GM12875 (cell line): ENCODE measurements around the gene KRCC1.

ENCODE experiments used
- H3K4me3 ChIP-seq: one replicate; pipeline ENCODE4 v1.5.1; 2011; ENCODE audit warnings: low read depth, low read length, control low read depth
- TF ChIP-seq, protein P1 (sequence below): IDR thresholded peaks from 2 replicates; pipeline ENCODE4 v1.5.1; 2011; ENCODE audit warnings: low read depth, mild to moderate bottlenecking, control low read depth, inconsistent platforms, low read length, moderate library complexity, borderline replicate concordance; ENCODE audit not compliant: insufficient read depth

KRCC1 gene

DNA sequence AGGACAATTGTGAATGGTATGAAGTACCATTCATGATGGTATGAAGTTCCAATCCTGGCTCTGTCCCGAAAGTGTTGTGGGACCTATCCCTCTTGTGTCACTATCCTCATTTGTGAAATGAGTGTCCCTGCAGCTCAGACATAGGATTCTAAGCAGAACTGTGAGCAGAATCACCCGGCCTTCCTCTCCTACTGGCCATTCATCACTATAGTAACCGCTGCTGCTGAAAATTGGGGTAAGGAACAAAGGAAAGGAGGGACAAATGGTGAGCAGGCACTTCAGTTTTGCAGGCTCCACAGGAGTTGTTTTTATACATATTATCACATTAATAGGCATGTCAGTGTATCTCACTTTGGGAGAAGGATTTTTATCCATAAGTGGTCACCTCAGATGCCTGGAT, 39.4 kb upstream of the KRCC1 start:
- no peak overlapping the region for H3K4me3 ChIP-seq
- TF ChIP-seq, protein P1, sequence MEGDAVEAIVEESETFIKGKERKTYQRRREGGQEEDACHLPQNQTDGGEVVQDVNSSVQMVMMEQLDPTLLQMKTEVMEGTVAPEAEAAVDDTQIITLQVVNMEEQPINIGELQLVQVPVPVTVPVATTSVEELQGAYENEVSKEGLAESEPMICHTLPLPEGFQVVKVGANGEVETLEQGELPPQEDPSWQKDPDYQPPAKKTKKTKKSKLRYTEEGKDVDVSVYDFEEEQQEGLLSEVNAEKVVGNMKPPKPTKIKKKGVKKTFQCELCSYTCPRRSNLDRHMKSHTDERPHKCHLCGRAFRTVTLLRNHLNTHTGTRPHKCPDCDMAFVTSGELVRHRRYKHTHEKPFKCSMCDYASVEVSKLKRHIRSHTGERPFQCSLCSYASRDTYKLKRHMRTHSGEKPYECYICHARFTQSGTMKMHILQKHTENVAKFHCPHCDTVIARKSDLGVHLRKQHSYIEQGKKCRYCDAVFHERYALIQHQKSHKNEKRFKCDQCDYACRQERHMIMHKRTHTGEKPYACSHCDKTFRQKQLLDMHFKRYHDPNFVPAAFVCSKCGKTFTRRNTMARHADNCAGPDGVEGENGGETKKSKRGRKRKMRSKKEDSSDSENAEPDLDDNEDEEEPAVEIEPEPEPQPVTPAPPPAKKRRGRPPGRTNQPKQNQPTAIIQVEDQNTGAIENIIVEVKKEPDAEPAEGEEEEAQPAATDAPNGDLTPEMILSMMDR = no peak

DNA sequence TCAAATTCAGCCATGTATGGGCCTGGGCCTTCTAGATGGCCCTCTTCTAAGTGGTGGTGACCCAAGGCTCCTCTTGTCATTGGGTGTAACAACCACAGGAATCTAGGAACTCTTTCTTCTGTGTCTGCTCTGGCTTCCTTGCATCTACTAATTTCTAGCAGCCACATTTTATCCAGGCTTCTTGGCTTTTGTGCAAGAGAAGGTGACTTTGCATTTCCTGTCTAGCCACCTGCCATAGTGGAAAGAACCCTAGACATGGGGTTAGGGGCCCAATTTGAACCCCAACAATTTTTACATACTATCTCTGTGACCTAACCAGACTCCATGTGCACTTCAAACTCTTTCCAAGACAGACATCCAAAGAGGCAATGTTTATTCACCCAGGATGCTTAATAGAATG, 37.2 kb upstream of the KRCC1 start:
- TF ChIP-seq, protein P1 = no peak
- H3K4me3 ChIP-seq = no peak overlapping the region

DNA sequence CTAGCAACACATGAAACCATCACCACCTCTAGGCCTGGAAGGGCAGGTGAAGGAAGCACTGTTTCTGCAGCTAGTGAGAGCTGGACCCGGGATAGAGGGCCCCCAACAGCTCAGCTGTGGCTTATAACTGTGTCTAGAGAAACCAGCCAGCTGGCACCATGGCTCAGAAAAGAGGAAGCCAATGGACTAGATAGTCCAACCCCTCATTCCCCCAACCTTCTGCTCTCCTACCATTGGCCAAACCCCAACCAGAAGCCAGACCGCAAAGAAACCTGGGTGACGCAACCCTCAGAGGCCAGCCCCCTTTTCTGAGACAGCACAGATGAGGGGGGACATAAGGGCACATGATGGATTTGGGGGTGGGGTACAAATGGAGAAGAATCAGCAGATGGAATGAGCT, 36.4 kb upstream of the KRCC1 start:
- TF ChIP-seq, protein P1 = no peak

DNA sequence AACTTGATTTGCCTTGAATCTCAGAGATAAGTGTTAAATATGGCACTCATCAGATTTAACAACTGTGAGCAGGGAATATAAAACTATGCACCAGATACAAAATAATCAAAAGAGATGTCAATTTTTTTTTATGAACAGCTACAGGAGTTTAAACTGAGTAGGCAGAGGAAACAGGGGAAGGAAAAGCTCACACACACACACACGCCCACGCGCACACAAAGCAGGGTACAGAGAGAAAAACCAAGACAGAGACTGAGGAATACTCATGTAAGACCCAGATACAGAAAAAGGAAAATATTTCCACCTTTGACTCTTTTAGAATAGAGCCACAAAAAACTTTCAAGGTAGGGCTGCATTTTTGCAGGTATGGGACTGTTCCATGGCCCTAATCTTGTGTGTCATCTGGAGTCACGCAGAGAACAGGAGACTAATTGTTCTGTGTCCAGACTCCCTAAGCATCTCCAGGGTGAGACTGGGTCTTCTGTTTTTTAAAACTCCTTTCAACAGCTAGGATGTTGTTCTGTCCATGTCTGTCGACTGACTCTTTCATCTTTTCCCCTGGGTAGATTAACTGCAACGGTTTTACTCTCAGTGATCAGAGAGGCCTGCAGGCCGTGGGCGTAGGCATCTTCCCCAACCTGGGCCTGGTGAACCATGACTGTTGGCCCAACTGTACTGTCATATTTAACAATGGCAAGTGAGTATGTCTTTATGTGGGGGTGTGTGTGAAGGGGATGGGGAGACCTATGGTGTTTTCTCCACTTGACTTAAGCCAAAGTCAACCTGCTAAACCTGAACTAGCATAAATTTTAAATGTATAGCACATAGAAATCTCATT, 35.1 kb upstream of the KRCC1 start:
- TF ChIP-seq, protein P1 = no peak
- no peak overlapping the region for H3K4me3 ChIP-seq

More for the DNA sequence above, 36.4 kb upstream of the KRCC1 start:
- H3K4me3 ChIP-seq = no peak overlapping the region

DNA sequence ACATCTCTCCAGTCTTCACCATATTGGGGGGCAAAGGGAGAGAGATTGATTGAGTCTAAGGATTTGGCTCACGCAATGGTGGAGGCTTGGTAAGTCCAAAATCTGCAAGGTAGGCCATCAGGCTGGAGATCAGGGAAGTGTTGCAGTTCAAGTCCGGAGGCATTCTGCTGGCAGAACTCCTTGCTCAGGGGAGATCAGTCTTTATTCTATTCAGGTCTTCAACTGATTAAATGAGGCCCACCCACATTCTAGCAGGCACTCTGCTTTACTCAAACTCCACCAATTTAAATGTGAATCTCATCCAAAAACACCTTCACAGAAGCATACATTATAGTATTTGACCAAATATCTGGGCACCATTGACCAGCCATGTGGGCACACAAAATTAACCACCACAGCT, 33.4 kb upstream of the KRCC1 start:
- no peak overlapping the region for H3K4me3 ChIP-seq
- TF ChIP-seq, protein P1 = no peak

DNA sequence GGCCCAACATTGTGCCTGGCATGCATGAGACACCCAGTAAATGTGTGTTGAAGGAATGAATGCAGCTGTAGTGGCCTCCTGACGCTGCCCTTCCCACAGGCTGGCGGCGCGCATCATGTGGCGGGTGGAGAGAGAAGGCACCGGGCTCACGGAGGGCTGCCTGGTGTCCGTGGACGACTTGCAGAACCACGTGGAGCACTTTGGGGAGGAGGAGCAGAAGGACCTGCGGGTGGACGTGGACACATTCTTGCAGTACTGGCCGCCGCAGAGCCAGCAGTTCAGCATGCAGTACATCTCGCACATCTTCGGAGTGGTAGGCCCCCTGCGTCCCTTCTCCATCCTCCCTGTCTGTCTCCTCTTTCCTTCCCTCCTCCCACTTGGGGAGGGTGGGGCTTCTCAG, 32.2 kb upstream of the KRCC1 start:
- H3K4me3 ChIP-seq = no peak overlapping the region
- TF ChIP-seq, protein P1 = no peak

DNA sequence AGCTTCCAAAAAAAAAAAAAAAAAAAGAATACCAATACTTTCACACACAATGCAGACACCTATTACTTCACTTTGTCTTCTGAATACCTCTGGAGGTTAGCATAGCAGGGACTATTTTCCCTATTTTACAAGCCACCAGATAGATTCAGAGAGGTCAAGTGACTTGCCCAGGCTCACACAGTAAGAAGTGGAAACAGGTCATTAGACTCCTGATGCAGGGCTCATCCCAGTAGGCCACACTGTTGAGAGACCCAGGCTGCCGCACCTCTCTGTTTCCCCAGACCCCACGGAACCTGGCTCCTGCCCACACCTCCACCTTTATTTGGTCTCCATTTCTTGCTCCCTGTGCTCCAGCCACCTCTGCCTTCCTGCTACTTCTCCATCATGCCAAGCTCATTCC, 31.5 kb upstream of the KRCC1 start:
- TF ChIP-seq, protein P1 = no peak
- H3K4me3 ChIP-seq = no peak overlapping the region
